K562 (cell line): ENCODE data around the gene EHBP1L1. TPM values are rescaled to one million over a fixed set of nuclear protein-coding genes. Genes with fewer than 3 reads are reported as not detected.

Experiments used
- BRCA1 ChIP-seq, 2 experiments: fragments of 450-650 bp in 1 of 2; sonication (generic) in 1 of 2; formaldehyde crosslinking in 1 of 2; IDR thresholded peaks; 2 replicates each; pipeline versions ENCODE4 v1.5.0 to v1.6.1; 2017 to 2020; ENCODE audit warnings: mild to moderate bottlenecking in 1 of 2, missing genetic modification reagents in 1 of 2
- CEBPB ChIP-seq: fragments of 450-650 bp; IDR thresholded peaks from 2 replicates; pipeline ENCODE4 v1.6.1; 2016; ENCODE audit warnings: missing genetic modification characterization, missing compliant biosample characterization
- CREB1 ChIP-seq, 2 experiments: sonication (generic) in 1 of 2; formaldehyde crosslinking in 1 of 2; IDR thresholded peaks; 2 replicates each; pipeline versions ENCODE4 v1.6.1 to v1.8.0; 2012 to 2022; ENCODE audit warnings: inconsistent platforms in 1 of 2, mild to moderate bottlenecking in 1 of 2, missing genetic modification reagents in 1 of 2, moderate library complexity in 1 of 2
- CSDE1 ChIP-seq, 2 experiments: fragments of 450-650 bp; IDR thresholded peaks; 2 replicates each; pipeline ENCODE4 v1.6.1; 2016; ENCODE audit warnings: mild to moderate bottlenecking in 1 of 2
- FOXJ3 ChIP-seq: sonication (generic); formaldehyde crosslinking; IDR thresholded peaks from 2 replicates; pipeline ENCODE4 v1.4.0; 2020; ENCODE audit warnings: mild to moderate bottlenecking, missing genetic modification reagents
- HMG20A ChIP-seq: fragments of 450-650 bp; formaldehyde crosslinking; conservative IDR thresholded peaks from 2 replicates; pipeline ENCODE4 v1.4.0; 2020; ENCODE audit warnings: mild to moderate bottlenecking, mixed read lengths
- MAFF ChIP-seq: IDR thresholded peaks from 2 replicates; pipeline ENCODE4 v1.6.1; 2012; ENCODE audit warnings: low read length, improper control_type of control experiment
- MBD2 ChIP-seq: sonication (generic); IDR thresholded peaks from 2 replicates; pipeline ENCODE4 v1.6.1; 2016; ENCODE audit warnings: low read depth, borderline replicate concordance
- PHF21A ChIP-seq: fragments of 450-650 bp; IDR thresholded peaks from 2 replicates; pipeline ENCODE4 v1.6.1; 2017; ENCODE audit warnings: low read depth, borderline replicate concordance
- PML ChIP-seq: IDR thresholded peaks from 2 replicates; pipeline ENCODE4 v1.6.1; 2012; ENCODE audit warnings: low read length, inconsistent platforms
- STAT5B ChIP-seq: fragments of 250-450 bp; sonication (Bioruptor Pico); IDR thresholded peaks from 2 replicates; pipeline ENCODE4 v1.8.0; 2021; ENCODE audit warnings: mild to moderate bottlenecking, inconsistent platforms
- TAL1 ChIP-seq: fragments of 450-650 bp; IDR thresholded peaks from 2 replicates; pipeline ENCODE4 v1.6.1; 2016; ENCODE audit warnings: mild to moderate bottlenecking
- TOE1 ChIP-seq, 2 experiments: fragments of 450-650 bp in 1 of 2; sonication (generic) in 1 of 2; formaldehyde crosslinking in 1 of 2; IDR thresholded peaks; 2 replicates each; pipeline versions ENCODE4 v1.7.1 to v1.8.0; 2016 to 2022; ENCODE audit warnings: borderline replicate concordance in 2 of 2, mild to moderate bottlenecking in 2 of 2, antibody characterized with exemption in 1 of 2, inconsistent platforms in 1 of 2, low read depth in 1 of 2, missing genetic modification reagents in 1 of 2, moderate library complexity in 1 of 2
- TRIM24 ChIP-seq, 2 experiments: fragments of 450-650 bp; IDR thresholded peaks; 2 replicates each; pipeline ENCODE4 v1.6.1; 2016
- YBX1 ChIP-seq: fragments of 450-650 bp; IDR thresholded peaks from 2 replicates; pipeline ENCODE4 v1.7.1; 2016; ENCODE audit warnings: mild to moderate bottlenecking
- ZNF143 ChIP-seq: sonication (generic); formaldehyde crosslinking; IDR thresholded peaks from 2 replicates; pipeline ENCODE4 v1.9.0; 2022; ENCODE audit warnings: mild to moderate bottlenecking, missing genetic modification reagents
- ZNF24 ChIP-seq: fragments of 450-650 bp; IDR thresholded peaks from 2 replicates; pipeline ENCODE4 v1.6.1; 2016
- ZNF282 ChIP-seq: sonication (generic); formaldehyde crosslinking; IDR thresholded peaks from 2 replicates; pipeline ENCODE4 v1.8.1; 2023; ENCODE audit warnings: missing genetic modification reagents
- ZNF695 ChIP-seq: fragments of 450-650 bp; formaldehyde crosslinking; IDR thresholded peaks from 2 replicates; pipeline ENCODE4 v1.4.0; 2020; ENCODE audit warnings: mild to moderate bottlenecking, moderate library complexity
- polyA plus RNA-seq, 8 experiments: library from polyadenylated mRNA; depleted of rRNA in 4 of 8; stranded (reverse) in 5 of 8; unstranded in 3 of 8; fragments of >200 nt; fragmentation: Nextera tagmentation in 2 of 8; fragmentation: Illumina TruSeq in 1 of 8; extraction: Ambion mirVana in 2 of 8; extraction: Trizol in 1 of 8; gene quantifications; 2 replicates each; pipeline versions ENCODE4 v1.2.1 to v1.2.3, GENCODE V29; 2011 to 2014; ENCODE audit warnings: inconsistent platforms in 1 of 8, missing spikeins in 1 of 8
- total RNA-seq, 7 experiments: library from RNA; depleted of rRNA in 6 of 7; stranded (reverse); fragments of >200 nt in 6 of 7; fragmentation: Illumina TruSeq in 2 of 7; extraction: Trizol in 2 of 7; gene quantifications; 2 replicates each; pipeline versions ENCODE4 v1.2.1 to v1.2.3, GENCODE V29; 2011 to 2021; ENCODE audit warnings: low replicate concordance in 1 of 7
- TF ChIP-seq, protein P1 (sequence below): sonication (generic); formaldehyde crosslinking; IDR thresholded peaks from 2 replicates; pipeline ENCODE4 v1.8.0; 2022; ENCODE audit warnings: mild to moderate bottlenecking, missing genetic modification reagents
- TF ChIP-seq, protein P2 (sequence below): sonication (generic); formaldehyde crosslinking; IDR thresholded peaks from 2 replicates; pipeline ENCODE4 v1.8.1; 2022; ENCODE audit warnings: missing genetic modification reagents
- TF ChIP-seq, protein P3 (sequence below): sonication (generic); formaldehyde crosslinking; IDR thresholded peaks from 2 replicates; pipeline ENCODE4 v1.5.0; 2020; ENCODE audit warnings: missing genetic modification reagents
- TF ChIP-seq, protein P4 (sequence below): IDR thresholded peaks from 2 replicates; pipeline ENCODE4 v1.6.1; 2011; ENCODE audit not compliant: insufficient read length; ENCODE audit errors: extremely low read depth

The EHBP1L1 gene
- total and polyA plus RNA-seq, 9 of the 15 experiments (the other 6 are each of a cell fraction or from before 2014, with no cell fraction given), result 0.03 to 87.1 (median 26.3) TPM

DNA sequence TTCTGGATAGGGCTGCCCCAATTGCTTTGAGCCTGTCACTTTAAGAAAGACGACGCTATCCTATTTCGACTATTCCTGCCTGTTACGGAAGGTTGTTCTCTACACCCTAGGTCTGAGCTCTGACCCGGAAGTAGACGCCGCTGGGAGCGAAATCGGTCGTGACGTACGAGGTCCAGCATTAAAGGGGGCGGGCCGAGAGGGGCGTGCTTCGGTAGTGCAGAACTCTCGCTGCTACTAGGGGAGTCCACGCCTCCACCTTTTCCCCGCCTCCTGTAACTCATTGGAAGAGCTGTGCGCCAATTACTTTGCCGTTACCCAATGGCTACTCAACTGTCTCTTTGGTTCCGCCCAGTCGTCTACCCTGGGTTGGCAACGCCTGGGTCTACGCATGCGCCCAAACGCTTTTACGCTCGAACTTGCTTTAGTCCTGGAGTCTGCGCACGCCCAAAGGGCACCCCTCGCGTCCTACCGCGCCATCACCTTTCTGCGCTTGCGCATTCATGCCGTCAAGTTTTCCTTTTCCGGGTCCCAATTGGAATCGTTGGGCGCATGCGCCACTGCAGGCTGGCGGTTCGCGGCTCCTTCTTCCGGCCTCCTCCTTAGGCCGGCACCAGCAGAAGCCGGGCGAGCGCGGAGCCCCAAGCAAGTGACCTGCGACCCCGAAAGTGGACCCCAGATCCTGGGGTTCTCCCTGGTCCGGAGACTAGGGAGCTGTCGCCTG is 39.5 kb downstream of the EHBP1L1 start, which contains the start of gene PCNX3 (continued):
- TF ChIP-seq, protein P1, sequence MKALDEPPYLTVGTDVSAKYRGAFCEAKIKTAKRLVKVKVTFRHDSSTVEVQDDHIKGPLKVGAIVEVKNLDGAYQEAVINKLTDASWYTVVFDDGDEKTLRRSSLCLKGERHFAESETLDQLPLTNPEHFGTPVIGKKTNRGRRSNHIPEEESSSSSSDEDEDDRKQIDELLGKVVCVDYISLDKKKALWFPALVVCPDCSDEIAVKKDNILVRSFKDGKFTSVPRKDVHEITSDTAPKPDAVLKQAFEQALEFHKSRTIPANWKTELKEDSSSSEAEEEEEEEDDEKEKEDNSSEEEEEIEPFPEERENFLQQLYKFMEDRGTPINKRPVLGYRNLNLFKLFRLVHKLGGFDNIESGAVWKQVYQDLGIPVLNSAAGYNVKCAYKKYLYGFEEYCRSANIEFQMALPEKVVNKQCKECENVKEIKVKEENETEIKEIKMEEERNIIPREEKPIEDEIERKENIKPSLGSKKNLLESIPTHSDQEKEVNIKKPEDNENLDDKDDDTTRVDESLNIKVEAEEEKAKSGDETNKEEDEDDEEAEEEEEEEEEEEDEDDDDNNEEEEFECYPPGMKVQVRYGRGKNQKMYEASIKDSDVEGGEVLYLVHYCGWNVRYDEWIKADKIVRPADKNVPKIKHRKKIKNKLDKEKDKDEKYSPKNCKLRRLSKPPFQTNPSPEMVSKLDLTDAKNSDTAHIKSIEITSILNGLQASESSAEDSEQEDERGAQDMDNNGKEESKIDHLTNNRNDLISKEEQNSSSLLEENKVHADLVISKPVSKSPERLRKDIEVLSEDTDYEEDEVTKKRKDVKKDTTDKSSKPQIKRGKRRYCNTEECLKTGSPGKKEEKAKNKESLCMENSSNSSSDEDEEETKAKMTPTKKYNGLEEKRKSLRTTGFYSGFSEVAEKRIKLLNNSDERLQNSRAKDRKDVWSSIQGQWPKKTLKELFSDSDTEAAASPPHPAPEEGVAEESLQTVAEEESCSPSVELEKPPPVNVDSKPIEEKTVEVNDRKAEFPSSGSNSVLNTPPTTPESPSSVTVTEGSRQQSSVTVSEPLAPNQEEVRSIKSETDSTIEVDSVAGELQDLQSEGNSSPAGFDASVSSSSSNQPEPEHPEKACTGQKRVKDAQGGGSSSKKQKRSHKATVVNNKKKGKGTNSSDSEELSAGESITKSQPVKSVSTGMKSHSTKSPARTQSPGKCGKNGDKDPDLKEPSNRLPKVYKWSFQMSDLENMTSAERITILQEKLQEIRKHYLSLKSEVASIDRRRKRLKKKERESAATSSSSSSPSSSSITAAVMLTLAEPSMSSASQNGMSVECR (CRISPR knock-in tag), result peak; percentile 10; the same call in 1 of the 2 replicates
- TF ChIP-seq ZNF695 (CRISPR knock-in tag) (no peak), CEBPB (no peak), MAFF (no peak), TAL1 (no peak), ZNF24 (no peak), PML (0 out of 2 replicates have a peak, but pooled peaks have one; percentile 32), ZNF282 (CRISPR knock-in tag) (no peak), PHF21A (no peak), HMG20A (CRISPR knock-in tag) (no peak), STAT5B (CRISPR knock-in tag) (no peak), TRIM24 (IDR thresholded peaks at IDR 0.05) (no peak), BRCA1 (IDR thresholded peaks at IDR 0.05) (no peak), BRCA1 (CRISPR knock-in tag; IDR thresholded peaks at IDR 0.05) (no peak), YBX1 (no peak), TOE1 (IDR thresholded peaks at IDR 0.05; ENCODE audit: borderline replicate concordance) (peak; percentile 98), TOE1 (CRISPR knock-in tag; IDR thresholded peaks at IDR 0.05; ENCODE audit: borderline replicate concordance, low read depth) (no peak), FOXJ3 (CRISPR knock-in tag) (no peak), ZNF143 (no peak), MBD2 (peak; percentile 98), CREB1 (IDR thresholded peaks at IDR 0.05) (peak; percentile 88), CREB1 (CRISPR knock-in tag; IDR thresholded peaks at IDR 0.05) (peak; percentile 95), CSDE1 (IDR thresholded peaks at IDR 0.05) (no peak)
- TF ChIP-seq, protein P2, sequence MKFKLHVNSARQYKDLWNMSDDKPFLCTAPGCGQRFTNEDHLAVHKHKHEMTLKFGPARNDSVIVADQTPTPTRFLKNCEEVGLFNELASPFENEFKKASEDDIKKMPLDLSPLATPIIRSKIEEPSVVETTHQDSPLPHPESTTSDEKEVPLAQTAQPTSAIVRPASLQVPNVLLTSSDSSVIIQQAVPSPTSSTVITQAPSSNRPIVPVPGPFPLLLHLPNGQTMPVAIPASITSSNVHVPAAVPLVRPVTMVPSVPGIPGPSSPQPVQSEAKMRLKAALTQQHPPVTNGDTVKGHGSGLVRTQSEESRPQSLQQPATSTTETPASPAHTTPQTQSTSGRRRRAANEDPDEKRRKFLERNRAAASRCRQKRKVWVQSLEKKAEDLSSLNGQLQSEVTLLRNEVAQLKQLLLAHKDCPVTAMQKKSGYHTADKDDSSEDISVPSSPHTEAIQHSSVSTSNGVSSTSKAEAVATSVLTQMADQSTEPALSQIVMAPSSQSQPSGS, result no peak
- TF ChIP-seq, protein P3, sequence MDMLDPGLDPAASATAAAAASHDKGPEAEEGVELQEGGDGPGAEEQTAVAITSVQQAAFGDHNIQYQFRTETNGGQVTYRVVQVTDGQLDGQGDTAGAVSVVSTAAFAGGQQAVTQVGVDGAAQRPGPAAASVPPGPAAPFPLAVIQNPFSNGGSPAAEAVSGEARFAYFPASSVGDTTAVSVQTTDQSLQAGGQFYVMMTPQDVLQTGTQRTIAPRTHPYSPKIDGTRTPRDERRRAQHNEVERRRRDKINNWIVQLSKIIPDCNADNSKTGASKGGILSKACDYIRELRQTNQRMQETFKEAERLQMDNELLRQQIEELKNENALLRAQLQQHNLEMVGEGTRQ (CRISPR knock-in tag), result no peak
- TF ChIP-seq, protein P4, sequence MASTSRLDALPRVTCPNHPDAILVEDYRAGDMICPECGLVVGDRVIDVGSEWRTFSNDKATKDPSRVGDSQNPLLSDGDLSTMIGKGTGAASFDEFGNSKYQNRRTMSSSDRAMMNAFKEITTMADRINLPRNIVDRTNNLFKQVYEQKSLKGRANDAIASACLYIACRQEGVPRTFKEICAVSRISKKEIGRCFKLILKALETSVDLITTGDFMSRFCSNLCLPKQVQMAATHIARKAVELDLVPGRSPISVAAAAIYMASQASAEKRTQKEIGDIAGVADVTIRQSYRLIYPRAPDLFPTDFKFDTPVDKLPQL, result no peak
